ENCODE results near the gene PTPRN2. TPM values are rescaled to one million over a fixed set of nuclear protein-coding genes. Genes with fewer than 3 reads are reported as not detected.

The PTPRN2 gene
- total and polyA plus RNA-seq, 2 of the 13 experiments (the other 11 are each of a cell fraction or from before 2014, with no cell fraction given), result 2.5 to 24.2 TPM

DNA sequence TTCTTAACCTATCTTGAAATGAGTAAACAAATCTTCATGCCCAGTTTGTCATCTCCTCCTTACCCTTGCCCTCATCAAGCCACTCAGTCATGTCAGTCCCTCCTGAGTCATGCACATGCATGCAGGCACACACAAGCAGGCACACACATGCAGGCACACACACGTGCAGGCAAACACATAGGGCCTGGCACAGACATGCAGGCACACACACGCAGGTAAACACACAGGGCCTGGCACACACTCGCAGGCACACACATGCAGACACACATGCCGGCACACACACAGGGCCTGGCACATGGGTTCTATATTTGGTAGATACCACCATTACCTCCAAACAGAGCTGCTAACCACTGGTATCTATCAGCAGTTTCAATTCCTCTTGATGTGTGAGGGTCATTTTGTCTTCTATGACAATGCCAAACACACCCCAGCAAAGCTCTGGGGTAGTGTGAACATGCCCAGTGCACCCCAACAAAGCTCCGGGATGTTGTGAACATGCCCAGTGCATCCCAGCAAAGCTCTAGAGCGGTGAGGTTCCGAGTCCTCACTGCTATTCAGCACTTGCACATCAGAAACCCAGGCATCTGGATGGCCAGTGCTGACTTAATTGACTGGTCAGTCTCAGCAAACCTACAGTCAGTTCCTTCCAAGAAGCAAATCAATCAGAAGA, 563.8 kb downstream of the PTPRN2 start:
- CTCF ChIA-PET (ENCODE audit: low intra/inter-chr PET ratio, low total read pairs), result no interaction called here

More for the DNA sequence above, 563.8 kb downstream of the PTPRN2 start:
- no TSS peak for BruUV-seq (replicated peaks)
- no peaks in the 10 kb centered on the region for H3K9me3 ChIP-seq (ENCODE audit: low read length)
- intact Hi-C loops (cut with micrococcal nuclease; ENCODE audit: unreplicated experiment), result no loop called here
- POLR2A ChIA-PET, result no interaction called here
- ATAC-seq, result no peak
- no peak overlapping the region for H3K27ac ChIP-seq (ENCODE audit: extremely low read length, insufficient read depth, low read length)
- in situ Hi-C loops (cut with HindIII; ENCODE audit: extremely low pct_ligation_motif_present, low pct_unique_long_range_greater_than_20kb), result no loop called here
- H3K36me3 ChIP-seq (replicated peaks in 1 of 2; ENCODE audit: control insufficient read depth in 1 of 2, insufficient read depth in 2 of 2, low read length in 2 of 2), result no peaks in the 10 kb centered on the region
- H3K27me3 ChIP-seq (ENCODE audit: control insufficient read depth in 1 of 2, insufficient read depth in 2 of 2, low read length in 2 of 2), result peaks cover 0 to 1% of the 10 kb centered on the region in 2 experiments; a peak in 1 of 5 replicates
- no peak for DNase-seq (ENCODE audit: low spot score)
- no peak overlapping the region for H3K4me3 ChIP-seq (replicated peaks in 1 of 3; ENCODE audit: insufficient read depth in 1 of 3, low read depth in 2 of 3, low read length in 3 of 3)
- WGBS (ENCODE audit: low lambda C conversion rate), result 76% methylated on average over 4 of the region's 7 CpGs
- no peak overlapping the region for H2AFZ ChIP-seq (ENCODE audit: low read length)
- peaks cover 25% of the 10 kb centered on the region for H3K4me1 ChIP-seq (ENCODE audit: insufficient read depth, low read length)
- FAIRE-seq, result no peak
- no peaks in the 10 kb centered on the region for H3K79me2 ChIP-seq (ENCODE audit: insufficient read depth, low read length)
- peaks cover 3% of the 10 kb centered on the region; the same call in 1 of the 2 replicates for H4K20me1 ChIP-seq (ENCODE audit: insufficient read depth, low read length)
- no peak overlapping the region for H3K9ac ChIP-seq (ENCODE audit: insufficient read depth, low read depth, low read length)
- no peak overlapping the region for H3K4me2 ChIP-seq (ENCODE audit: low read depth, low read length)
- TF ChIP-seq ZHX1 (CRISPR knock-in tag; IDR thresholded peaks at IDR 0.05; ENCODE audit: low read depth) (no peak), ZNF343 (CRISPR knock-in tag; IDR thresholded peaks at IDR 0.05) (no peak)
